ELR (cell line): Measurements from ENCODE around the gene MAPK8IP3.

Source experiments
- DNase-seq: peaks from one replicate; pipeline ENCODE4 v3.0.0-alpha.2; 2015; ENCODE audit warnings: low read depth

Gene MAPK8IP3

GRCh38 chr16:1763521-1764511 lies 57.8 kb downstream of the MAPK8IP3 start:
- peak; percentile 48 for DNase-seq

GRCh38 chr16:1764971-1765370 lies 59.0 kb downstream of the MAPK8IP3 start:
- DNase-seq: no peak

- DNase-seq: no peak
Observed at GRCh38 chr16:1765826-1766225, 59.8 kb downstream of the MAPK8IP3 start.

GRCh38 chr16:1766231-1766630 lies 60.2 kb downstream of the MAPK8IP3 start:
- no peak for DNase-seq

- DNase-seq: no peak
Observed at GRCh38 chr16:1766701-1767100, 60.7 kb downstream of the MAPK8IP3 start.

GRCh38 chr16:1767116-1767994 lies 61.4 kb downstream of the MAPK8IP3 start:
- DNase-seq: no peak

GRCh38 chr16:1768061-1768766 lies 62.2 kb downstream of the MAPK8IP3 start:
- no peak for DNase-seq

GRCh38 chr16:1768767-1769401 lies 62.9 kb downstream of the MAPK8IP3 start:
- no peak for DNase-seq

- no peak for DNase-seq
Observed at GRCh38 chr16:1769402-1770300, 63.7 kb downstream of the MAPK8IP3 start.

GRCh38 chr16:1770328-1771187 lies 64.6 kb downstream of the MAPK8IP3 start:
- peak; percentile 63 for DNase-seq

- DNase-seq: peak; percentile 72
Observed at GRCh38 chr16:1771188-1771863, 65.3 kb downstream of the MAPK8IP3 start, which contains the start of gene NME3. TSS of gene NME3 (minus strand) at chr16:1771543. CDS start at chr16:1771534, 9 bp downstream.

GRCh38 chr16:1771864-1772361 lies 65.9 kb downstream of the MAPK8IP3 start:
- DNase-seq: peak; percentile 45

GRCh38 chr16:1772362-1772907 lies 66.4 kb downstream of the MAPK8IP3 start, which contains the start of gene EME2:
TSS of gene EME2 (plus strand) at chr16:1772810. CDS start at chr16:1773228, 418 bp downstream.
- peak; percentile 76 for DNase-seq

GRCh38 chr16:1772908-1773702 lies 67.1 kb downstream of the MAPK8IP3 start, which contains the start of gene MRPS34:
TSS of gene MRPS34 (minus strand) at chr16:1773134. CDS start at chr16:1773119, 15 bp downstream.
- DNase-seq: peak; percentile 90

- DNase-seq: peak; percentile 47
Observed at GRCh38 chr16:1773703-1774447, 67.9 kb downstream of the MAPK8IP3 start.

- no peak for DNase-seq
Observed at GRCh38 chr16:1774448-1774780, 68.4 kb downstream of the MAPK8IP3 start.
